SK-N-SH treated with all-trans-retinoic acid at 6 μM for 48 hours (cell line): ENCODE results near the gene IQSEC1.

Source experiments
- ATAC-seq: fragments of 200-7000 bp; cut with Tn5 transposase; 3 replicates; pipeline ENCODE4 v1.9.1; 2020; ENCODE audit warnings: mild to moderate bottlenecking, moderate library complexity
- CREB5 ChIP-seq: fragments of 250-450 bp; sonication (Bioruptor Pico); IDR thresholded peaks from 2 replicates; pipeline ENCODE4 v1.5.1; 2020; ENCODE audit warnings: low read depth, mild to moderate bottlenecking, moderate library complexity
- CSDC2 ChIP-seq: fragments of 250-450 bp; sonication (Bioruptor Pico); IDR thresholded peaks from 2 replicates; pipeline ENCODE4 v1.5.0; 2020; ENCODE audit warnings: mild to moderate bottlenecking, moderate library complexity
- ESRRG ChIP-seq: fragments of 250-450 bp; sonication (Bioruptor Pico); IDR thresholded peaks from 2 replicates; pipeline ENCODE4 v1.6.1; 2021; ENCODE audit warnings: mild to moderate bottlenecking
- GLIS3 ChIP-seq: fragments of 250-450 bp; sonication (Bioruptor Pico); IDR thresholded peaks from 2 replicates; pipeline ENCODE4 v1.5.0; 2020; ENCODE audit warnings: mild to moderate bottlenecking, moderate library complexity
- ISL1 ChIP-seq: fragments of 250-450 bp; sonication (Bioruptor Pico); IDR thresholded peaks from 2 replicates; pipeline ENCODE4 v2.1.2; 2022; ENCODE audit warnings: mild to moderate bottlenecking, moderate library complexity
- PATZ1 ChIP-seq: fragments of 250-450 bp; sonication (Bioruptor Pico); IDR thresholded peaks from 2 replicates; pipeline ENCODE4 v1.8.0; 2020; ENCODE audit warnings: mild to moderate bottlenecking, moderate library complexity, borderline replicate concordance
- POU6F1 ChIP-seq: fragments of 250-450 bp; sonication (Bioruptor Pico); IDR thresholded peaks from 2 replicates; pipeline ENCODE4 v1.8.0; 2021; ENCODE audit warnings: low read depth, mild to moderate bottlenecking, moderate library complexity, borderline replicate concordance
- PPARA ChIP-seq: fragments of 250-450 bp; sonication (Bioruptor Pico); IDR thresholded peaks from 2 replicates; pipeline ENCODE4 v1.5.0; 2020; ENCODE audit warnings: mild to moderate bottlenecking, borderline replicate concordance
- RARB ChIP-seq: fragments of 250-450 bp; sonication (Bioruptor Pico); IDR thresholded peaks from 2 replicates; pipeline ENCODE4 v1.8.0; 2021; ENCODE audit warnings: mild to moderate bottlenecking, moderate library complexity
- TCF4 ChIP-seq: fragments of 250-450 bp; sonication (Bioruptor Pico); IDR thresholded peaks from 2 replicates; pipeline ENCODE4 v1.8.0; 2021; ENCODE audit warnings: mild to moderate bottlenecking, moderate library complexity, borderline replicate concordance
- TOX ChIP-seq: fragments of 250-450 bp; sonication (Bioruptor Pico); IDR thresholded peaks from 2 replicates; pipeline ENCODE4 v1.8.0; 2021; ENCODE audit warnings: mild to moderate bottlenecking, moderate library complexity, borderline replicate concordance
- ZC3H10 ChIP-seq: fragments of 250-450 bp; sonication (Bioruptor Pico); IDR thresholded peaks from 2 replicates; pipeline ENCODE4 v1.5.1; 2021; ENCODE audit warnings: mild to moderate bottlenecking, moderate library complexity
- ZFP3 ChIP-seq: fragments of 250-450 bp; sonication (Bioruptor Pico); IDR thresholded peaks from 2 replicates; pipeline ENCODE4 v1.5.0; 2020; ENCODE audit warnings: mild to moderate bottlenecking, moderate library complexity
- ZFP30 ChIP-seq: fragments of 450-650 bp; formaldehyde crosslinking; IDR thresholded peaks from 2 replicates; pipeline ENCODE4 v1.5.0; 2022; ENCODE audit warnings: mild to moderate bottlenecking, moderate library complexity
- ZNF565 ChIP-seq: fragments of 450-650 bp; formaldehyde crosslinking; conservative IDR thresholded peaks from 2 replicates; pipeline ENCODE4 v1.5.0; 2020; ENCODE audit warnings: low read depth, mild to moderate bottlenecking, moderate library complexity
- ZNF70 ChIP-seq: fragments of 450-650 bp; formaldehyde crosslinking; IDR thresholded peaks from 2 replicates; pipeline ENCODE4 v1.5.0; 2020; ENCODE audit warnings: mild to moderate bottlenecking, moderate library complexity
- ZNF8 ChIP-seq: fragments of 450-650 bp; formaldehyde crosslinking; IDR thresholded peaks from 2 replicates; pipeline ENCODE4 v1.5.0; 2020; ENCODE audit warnings: mild to moderate bottlenecking, moderate library complexity
- TF ChIP-seq, protein P1 (sequence below): fragments of 250-450 bp; sonication (Bioruptor Pico); IDR thresholded peaks from 2 replicates; pipeline ENCODE4 v1.5.1; 2021; ENCODE audit warnings: mild to moderate bottlenecking, moderate library complexity
- TF ChIP-seq, protein P2 (sequence below): fragments of 250-450 bp; sonication (Bioruptor Pico); IDR thresholded peaks from 2 replicates; pipeline ENCODE4 v1.5.0; 2020; ENCODE audit warnings: mild to moderate bottlenecking, moderate library complexity

The IQSEC1 gene

GRCh38 chr3:13110678-13111116 lies 37.5 kb upstream of the IQSEC1 start:
- ATAC-seq, result no peak
- TF ChIP-seq CSDC2 (CRISPR knock-in tag) (no peak), RARB (CRISPR knock-in tag) (no peak), PATZ1 (CRISPR knock-in tag) (no peak), ZFP30 (CRISPR knock-in tag) (no peak), ZNF8 (CRISPR knock-in tag) (no peak), POU6F1 (CRISPR knock-in tag) (no peak), PPARA (CRISPR knock-in tag) (no peak), ZNF70 (CRISPR knock-in tag) (no peak), GLIS3 (no peak)

- no peak for ATAC-seq
- TF ChIP-seq GLIS3 (no peak), CREB5 (CRISPR knock-in tag) (no peak), CSDC2 (CRISPR knock-in tag) (no peak), PATZ1 (CRISPR knock-in tag) (no peak), ZNF565 (CRISPR knock-in tag) (no peak), TOX (CRISPR knock-in tag) (no peak)
Observed at GRCh38 chr3:13109516-13109915, 36.3 kb upstream of the IQSEC1 start.

GRCh38 chr3:13108861-13109260 lies 35.6 kb upstream of the IQSEC1 start:
- TF ChIP-seq, protein P1, sequence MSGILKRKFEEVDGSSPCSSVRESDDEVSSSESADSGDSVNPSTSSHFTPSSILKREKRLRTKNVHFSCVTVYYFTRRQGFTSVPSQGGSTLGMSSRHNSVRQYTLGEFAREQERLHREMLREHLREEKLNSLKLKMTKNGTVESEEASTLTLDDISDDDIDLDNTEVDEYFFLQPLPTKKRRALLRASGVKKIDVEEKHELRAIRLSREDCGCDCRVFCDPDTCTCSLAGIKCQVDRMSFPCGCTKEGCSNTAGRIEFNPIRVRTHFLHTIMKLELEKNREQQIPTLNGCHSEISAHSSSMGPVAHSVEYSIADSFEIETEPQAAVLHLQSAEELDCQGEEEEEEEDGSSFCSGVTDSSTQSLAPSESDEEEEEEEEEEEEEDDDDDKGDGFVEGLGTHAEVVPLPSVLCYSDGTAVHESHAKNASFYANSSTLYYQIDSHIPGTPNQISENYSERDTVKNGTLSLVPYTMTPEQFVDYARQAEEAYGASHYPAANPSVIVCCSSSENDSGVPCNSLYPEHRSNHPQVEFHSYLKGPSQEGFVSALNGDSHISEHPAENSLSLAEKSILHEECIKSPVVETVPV (CRISPR knock-in tag), result no peak
- TF ChIP-seq TOX (CRISPR knock-in tag) (no peak), RARB (CRISPR knock-in tag) (no peak), ZNF70 (CRISPR knock-in tag) (no peak), ZC3H10 (CRISPR knock-in tag) (no peak), CREB5 (CRISPR knock-in tag) (no peak), ZNF565 (CRISPR knock-in tag) (no peak), ZFP3 (CRISPR knock-in tag) (no peak), ISL1 (no peak), GLIS3 (no peak), TCF4 (no peak), ESRRG (CRISPR knock-in tag) (no peak), ZNF8 (CRISPR knock-in tag) (no peak), PPARA (CRISPR knock-in tag) (no peak)
- TF ChIP-seq, protein P2, sequence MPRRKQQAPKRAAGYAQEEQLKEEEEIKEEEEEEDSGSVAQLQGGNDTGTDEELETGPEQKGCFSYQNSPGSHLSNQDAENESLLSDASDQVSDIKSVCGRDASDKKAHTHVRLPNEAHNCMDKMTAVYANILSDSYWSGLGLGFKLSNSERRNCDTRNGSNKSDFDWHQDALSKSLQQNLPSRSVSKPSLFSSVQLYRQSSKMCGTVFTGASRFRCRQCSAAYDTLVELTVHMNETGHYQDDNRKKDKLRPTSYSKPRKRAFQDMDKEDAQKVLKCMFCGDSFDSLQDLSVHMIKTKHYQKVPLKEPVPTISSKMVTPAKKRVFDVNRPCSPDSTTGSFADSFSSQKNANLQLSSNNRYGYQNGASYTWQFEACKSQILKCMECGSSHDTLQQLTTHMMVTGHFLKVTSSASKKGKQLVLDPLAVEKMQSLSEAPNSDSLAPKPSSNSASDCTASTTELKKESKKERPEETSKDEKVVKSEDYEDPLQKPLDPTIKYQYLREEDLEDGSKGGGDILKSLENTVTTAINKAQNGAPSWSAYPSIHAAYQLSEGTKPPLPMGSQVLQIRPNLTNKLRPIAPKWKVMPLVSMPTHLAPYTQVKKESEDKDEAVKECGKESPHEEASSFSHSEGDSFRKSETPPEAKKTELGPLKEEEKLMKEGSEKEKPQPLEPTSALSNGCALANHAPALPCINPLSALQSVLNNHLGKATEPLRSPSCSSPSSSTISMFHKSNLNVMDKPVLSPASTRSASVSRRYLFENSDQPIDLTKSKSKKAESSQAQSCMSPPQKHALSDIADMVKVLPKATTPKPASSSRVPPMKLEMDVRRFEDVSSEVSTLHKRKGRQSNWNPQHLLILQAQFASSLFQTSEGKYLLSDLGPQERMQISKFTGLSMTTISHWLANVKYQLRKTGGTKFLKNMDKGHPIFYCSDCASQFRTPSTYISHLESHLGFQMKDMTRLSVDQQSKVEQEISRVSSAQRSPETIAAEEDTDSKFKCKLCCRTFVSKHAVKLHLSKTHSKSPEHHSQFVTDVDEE (CRISPR knock-in tag), result no peak
- ATAC-seq, result no peak
